Urinary bladder (tissue), 4 donors: Measurements from ENCODE around the gene VWCE. TPM values are rescaled to one million over a fixed set of nuclear protein-coding genes. Genes with fewer than 3 reads are reported as not detected.
"Not testable (repeated sequence)": the region's sequence is repeated elsewhere in the genome, so short reads cannot be mapped to it uniquely, and the experiment has no call there.

Source experiments
- DNase-seq: peaks from one replicate; pipeline ENCODE4 v3.0.0-alpha.2; 2015; ENCODE audit errors: extremely low spot score
- H3K27ac ChIP-seq: one replicate; pipeline ENCODE4 v1.5.1; 2013; ENCODE audit warnings: low read depth, mild to moderate bottlenecking, moderate library complexity
- H3K36me3 ChIP-seq: one replicate; pipeline ENCODE4 v1.6.1; 2013; ENCODE audit warnings: mild to moderate bottlenecking, moderate library complexity; ENCODE audit not compliant: insufficient read depth
- H3K4me1 ChIP-seq: one replicate; pipeline ENCODE4 v1.6.1; 2013; ENCODE audit warnings: mild to moderate bottlenecking, moderate library complexity; ENCODE audit not compliant: insufficient read depth
- H3K4me3 ChIP-seq: one replicate; pipeline ENCODE4 v1.5.1; 2013; ENCODE audit warnings: low read depth, low read length
- WGBS: extraction: QIAGEN DNeasy Blood & Tissue Kit; methylation state at CpG from one replicate; pipeline ENCODE4 v1.1.7; 2013; 5-methylcytosine and 5-hydroxymethylcytosine counted together
- polyA plus RNA-seq: library from polyadenylated mRNA; stranded (reverse); fragments of 200-250 nt; gene quantifications from one replicate; pipeline ENCODE4 v1.2.3, GENCODE V29; 2013
- total RNA-seq: library from RNA; depleted of rRNA; stranded (reverse); fragments of >200 nt; gene quantifications from one replicate; pipeline ENCODE4 v1.2.3, GENCODE V29; 2014
- donor health status: healthy with polysubstance abuse.
- donor health status: healthy.

Gene VWCE
- total and polyA plus RNA-seq, 2 donors, result 0.63 to 0.67 TPM

GRCh38 chr11:61268588-61269250, 26.4 kb downstream of the VWCE start:
- no peak for DNase-seq
- Histone ChIP-seq H3K27ac (no peak overlapping the region), H3K4me3 (no peak overlapping the region), H3K36me3 (no peaks in the 10 kb centered on the region), H3K4me1 (no peaks in the 10 kb centered on the region)
- 91% methylated on average over 15 of the region's 15 CpGs for WGBS

- Histone ChIP-seq H3K4me3 (no peak overlapping the region), H3K4me1 (no peaks in the 10 kb centered on the region), H3K27ac (no peak overlapping the region), H3K36me3 (no peaks in the 10 kb centered on the region)
- WGBS, result 75% methylated on average over 6 of the region's 6 CpGs
- no peak for DNase-seq
Observed at GRCh38 chr11:61267437-61267841, 27.7 kb downstream of the VWCE start.

GRCh38 chr11:61266602-61267001, 28.5 kb downstream of the VWCE start:
- Histone ChIP-seq H3K4me1 (no peaks in the 10 kb centered on the region), H3K27ac (no peak overlapping the region), H3K4me3 (no peak overlapping the region), H3K36me3 (no peaks in the 10 kb centered on the region)
- 79% methylated on average over 4 of the region's 4 CpGs for WGBS
- DNase-seq, result no peak

- Histone ChIP-seq H3K27ac (no peak overlapping the region), H3K4me3 (no peak overlapping the region), H3K36me3 (no peaks in the 10 kb centered on the region), H3K4me1 (no peaks in the 10 kb centered on the region)
- 93% methylated on average over 14 of the region's 14 CpGs for WGBS
- no peak for DNase-seq
Observed at GRCh38 chr11:61265357-61265756, 29.8 kb downstream of the VWCE start.

GRCh38 chr11:61264795-61265194, 30.3 kb downstream of the VWCE start:
- 92% methylated on average over 14 of the region's 14 CpGs for WGBS
- H3K4me1 ChIP-seq, result no peaks in the 10 kb centered on the region

GRCh38 chr11:61264371-61264770, 30.7 kb downstream of the VWCE start:
- no peak for DNase-seq
- Histone ChIP-seq H3K4me3 (no peak overlapping the region), H3K36me3 (no peaks in the 10 kb centered on the region), H3K4me1 (no peaks in the 10 kb centered on the region), H3K27ac (no peak overlapping the region)
- WGBS, result 95% methylated on average over 6 of the region's 6 CpGs

More at GRCh38 chr11:61264795-61265194, 30.3 kb downstream of the VWCE start:
- no peak for DNase-seq
- no peak overlapping the region for H3K27ac ChIP-seq
- H3K4me3 ChIP-seq, result no peak overlapping the region
- no peaks in the 10 kb centered on the region for H3K36me3 ChIP-seq

- DNase-seq, result no peak
- Histone ChIP-seq H3K4me1 (no peaks in the 10 kb centered on the region), H3K27ac (no peak overlapping the region), H3K36me3 (no peaks in the 10 kb centered on the region), H3K4me3 (no peak overlapping the region)
- WGBS, result 97% methylated on average over 6 of the region's 6 CpGs
Observed at GRCh38 chr11:61259363-61259762, 35.8 kb downstream of the VWCE start.

- H3K4me1 ChIP-seq, result no peaks in the 10 kb centered on the region
- H3K27ac ChIP-seq, result no peak overlapping the region
- no peak for DNase-seq
- 86% methylated on average over 9 of the region's 9 CpGs for WGBS
- H3K4me3 ChIP-seq, result no peak overlapping the region
- no peaks in the 10 kb centered on the region for H3K36me3 ChIP-seq
Observed at GRCh38 chr11:61258546-61258945, 36.6 kb downstream of the VWCE start.

- Histone ChIP-seq H3K36me3 (no peaks in the 10 kb centered on the region), H3K27ac (no peak overlapping the region), H3K4me1 (no peaks in the 10 kb centered on the region), H3K4me3 (no peak overlapping the region)
- DNase-seq, result no peak
- 89% methylated on average over 18 of the region's 18 CpGs for WGBS
Observed at GRCh38 chr11:61256710-61257482, 38.2 kb downstream of the VWCE start.

- WGBS, result 54% methylated on average over 12 of the region's 12 CpGs
- H3K27ac ChIP-seq, result no peak overlapping the region
- no peak for DNase-seq
- H3K4me1 ChIP-seq, result no peaks in the 10 kb centered on the region
- no peak overlapping the region for H3K4me3 ChIP-seq
- no peaks in the 10 kb centered on the region for H3K36me3 ChIP-seq
Observed at GRCh38 chr11:61254403-61255025, 40.6 kb downstream of the VWCE start.

- H3K4me1 ChIP-seq, H3K27ac ChIP-seq, DNase-seq, H3K36me3 ChIP-seq, H3K4me3 ChIP-seq: not testable (repeated sequence)
- 63% methylated on average over 1 of the region's 1 CpG for WGBS
Observed at GRCh38 chr11:61252332-61252731, 42.8 kb downstream of the VWCE start.

GRCh38 chr11:61250796-61251765, 44.0 kb downstream of the VWCE start:
- not testable (repeated sequence) for H3K27ac ChIP-seq, H3K36me3 ChIP-seq, H3K4me3 ChIP-seq, H3K4me1 ChIP-seq
- 42% methylated on average over 20 of the region's 20 CpGs for WGBS
- peak; percentile 2 for DNase-seq

GRCh38 chr11:61249201-61249600, 45.9 kb downstream of the VWCE start:
- not testable (repeated sequence) for DNase-seq, H3K4me1 ChIP-seq, H3K36me3 ChIP-seq, H3K4me3 ChIP-seq, H3K27ac ChIP-seq
- 89% methylated on average over 8 of the region's 8 CpGs for WGBS
